ENCODE measurements around the gene CEP104. TPM values are rescaled to one million over a fixed set of nuclear protein-coding genes. Genes with fewer than 3 reads are reported as not detected.

The CEP104 gene
- polyA plus RNA-seq, 3 donors = 8.3 to 25.1 (median 13.0) TPM

- Mint-ChIP-seq H3K4me1 (peaks cover 8% of the 10 kb centered on the region), H3K36me3 (peaks cover 65 to 72% of the 10 kb centered on the region in 2 donors), H3K27me3 (ENCODE audit: low read depth in 3 of 3) (peaks cover 0 to 6% (median 0%) of the 10 kb centered on the region in 3 donors), H3K9me3 (peaks cover 10 to 16% (median 13%) of the 10 kb centered on the region in 7 donors), H3K4me3 (no peak overlapping the region), H3K27ac (peak overlapping the region in 2 of 7 donors; percentile 71 to 82)
- Histone ChIP-seq H3K4me1 (ENCODE audit: control insufficient read depth in 1 of 2, insufficient read depth in 2 of 2, low read length in 2 of 2) (peaks cover 0 to 8% of the 10 kb centered on the region in 2 donors), H2AFZ (ENCODE audit: insufficient read depth, low read depth, low read length, poor library complexity, severe bottlenecking) (no peak overlapping the region), H4K20me1 (ENCODE audit: insufficient read depth, low read length) (no peaks in the 10 kb centered on the region), H3K27ac (ENCODE audit: low read depth in 1 of 2, low read length in 2 of 2) (no peak overlapping the region), H3K4me2 (replicated peaks; ENCODE audit: extremely low read depth, low read length, poor library complexity, severe bottlenecking) (no peak overlapping the region), H3K4me3 (replicated peaks in 1 of 3; ENCODE audit: low read depth in 2 of 3, low read length in 3 of 3) (no peak overlapping the region), H3K27me3 (ENCODE audit: control insufficient read depth in 2 of 2, insufficient read depth in 2 of 2, low read length in 2 of 2) (no peaks in the 10 kb centered on the region), H3K9me3 (replicated peaks in 1 of 2; ENCODE audit: control insufficient read depth in 1 of 2, insufficient read depth in 1 of 2, low read length in 2 of 2) (peaks cover 7 to 12% of the 10 kb centered on the region in 2 donors), H3K79me2 (ENCODE audit: insufficient read depth, low read length) (no peaks in the 10 kb centered on the region), H3K9ac (ENCODE audit: insufficient read depth, low read length, poor library complexity, severe bottlenecking) (no peak overlapping the region), H3K36me3 (replicated peaks in 1 of 2; ENCODE audit: control insufficient read depth in 1 of 2, insufficient read depth in 2 of 2, low read length in 2 of 2) (peaks cover 19 to 80% of the 10 kb centered on the region in 2 donors)
- no peak for DNase-seq
- no peak for TF ChIP-seq CTCF (IDR thresholded peaks at IDR 0.05)
- intact Hi-C loops (cut with micrococcal nuclease) = no loop called here
- 77% methylated on average over 18 of the region's 20 CpGs for WGBS (ENCODE audit: insufficient coverage)
Measured at GRCh38 chr1:3880429-3881192, 23.6 kb upstream of the CEP104 start.

GRCh38 chr1:3879787-3880428 is 22.9 kb upstream of the CEP104 start:
- Histone ChIP-seq H3K4me2 (replicated peaks; ENCODE audit: extremely low read depth, low read length, poor library complexity, severe bottlenecking) (no peak overlapping the region), H3K4me1 (ENCODE audit: control insufficient read depth in 1 of 2, insufficient read depth in 2 of 2, low read length in 2 of 2) (peaks cover 0 to 8% of the 10 kb centered on the region in 2 donors), H3K9me3 (replicated peaks in 1 of 2; ENCODE audit: control insufficient read depth in 1 of 2, insufficient read depth in 1 of 2, low read length in 2 of 2) (peaks cover 7 to 12% of the 10 kb centered on the region in 2 donors), H4K20me1 (ENCODE audit: insufficient read depth, low read length) (no peaks in the 10 kb centered on the region), H3K9ac (ENCODE audit: insufficient read depth, low read length, poor library complexity, severe bottlenecking) (no peak overlapping the region), H3K79me2 (ENCODE audit: insufficient read depth, low read length) (no peaks in the 10 kb centered on the region), H3K27ac (ENCODE audit: low read depth in 1 of 2, low read length in 2 of 2) (no peak overlapping the region), H2AFZ (ENCODE audit: insufficient read depth, low read depth, low read length, poor library complexity, severe bottlenecking) (no peak overlapping the region), H3K27me3 (ENCODE audit: control insufficient read depth in 2 of 2, insufficient read depth in 2 of 2, low read length in 2 of 2) (no peaks in the 10 kb centered on the region), H3K4me3 (replicated peaks in 1 of 3; ENCODE audit: low read depth in 2 of 3, low read length in 3 of 3) (no peak overlapping the region), H3K36me3 (replicated peaks in 1 of 2; ENCODE audit: control insufficient read depth in 1 of 2, insufficient read depth in 2 of 2, low read length in 2 of 2) (peaks cover 21 to 80% of the 10 kb centered on the region in 2 donors)
- Mint-ChIP-seq H3K27me3 (ENCODE audit: low read depth in 3 of 3) (peaks cover 0 to 6% (median 0%) of the 10 kb centered on the region in 3 donors), H3K4me3 (peak overlapping the region in 1 of 2 donors; percentile 50), H3K9me3 (peaks cover 10 to 16% (median 13%) of the 10 kb centered on the region in 7 donors), H3K27ac (no peak overlapping the region), H3K36me3 (peaks cover 65 to 71% of the 10 kb centered on the region in 2 donors), H3K4me1 (peaks cover 8% of the 10 kb centered on the region)
- intact Hi-C loops (cut with micrococcal nuclease) = no loop called here
- 91% methylated on average over 6 of the region's 9 CpGs for WGBS (ENCODE audit: insufficient coverage)
- no peak for TF ChIP-seq CTCF (IDR thresholded peaks at IDR 0.05)
- DNase-seq = no peak
